CD1c-positive myeloid dendritic cell (primary cell): ENCODE measurements around the gene CAMSAP1.

ENCODE experiments used
- DNase-seq: peaks from one replicate; pipeline ENCODE4 v3.0.0-alpha.2; 2016; ENCODE audit errors: extremely low spot score

The CAMSAP1 gene

DNA sequence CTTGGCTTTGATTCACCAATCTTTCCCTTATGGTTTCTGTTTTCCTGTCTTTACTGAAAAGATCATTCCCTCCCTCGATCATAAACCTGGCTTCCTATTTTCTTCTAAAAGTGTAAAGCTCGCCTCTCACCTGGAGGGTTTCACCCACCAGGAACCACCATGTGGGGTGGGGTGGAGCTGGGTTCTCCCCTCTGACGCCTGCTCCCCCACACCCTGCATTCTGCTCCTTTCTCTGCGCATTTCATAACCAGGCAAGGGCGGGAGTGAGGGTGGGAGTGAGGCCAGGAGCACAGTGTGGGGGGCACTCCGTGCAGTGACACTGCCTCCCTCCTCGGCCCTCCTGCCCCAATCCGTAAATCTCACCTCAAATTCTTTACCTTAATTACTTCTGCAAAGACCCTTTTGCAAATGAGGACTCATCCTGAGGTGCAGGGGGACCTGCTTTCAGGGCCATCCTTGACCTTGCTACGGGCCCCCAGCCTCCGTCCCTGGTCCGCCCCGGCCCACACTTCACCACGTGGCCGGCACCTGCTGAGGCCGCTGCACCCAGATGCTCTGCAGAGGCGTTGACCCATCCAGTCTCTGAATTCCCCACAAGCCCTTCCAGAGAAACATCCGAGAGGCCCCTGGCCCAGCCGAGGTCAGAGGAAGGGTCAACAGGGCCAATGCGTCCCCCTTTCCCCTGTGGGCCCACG, 146.0 kb downstream of the CAMSAP1 start:
- DNase-seq = no peak

DNA sequence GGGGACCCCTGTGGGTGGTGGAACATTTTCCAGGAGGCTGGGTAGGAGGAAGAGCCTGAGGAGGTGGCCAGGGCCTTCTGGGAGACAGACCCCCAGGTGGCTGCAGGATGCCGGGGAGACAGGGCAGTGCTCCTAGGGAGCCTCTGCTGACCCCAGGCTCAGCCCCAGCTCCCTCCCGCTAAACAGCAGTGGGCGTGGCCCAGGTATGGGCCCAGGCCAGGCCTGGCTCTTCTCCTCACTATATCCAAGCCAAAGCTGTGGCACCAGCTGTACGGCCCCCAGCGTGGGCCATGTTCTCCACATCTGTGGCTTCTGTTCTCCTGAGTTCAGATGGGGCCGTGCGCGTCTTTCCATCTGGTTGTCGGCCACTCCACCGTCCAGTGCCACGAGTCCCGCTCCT, 146.9 kb downstream of the CAMSAP1 start:
- no peak for DNase-seq

DNA sequence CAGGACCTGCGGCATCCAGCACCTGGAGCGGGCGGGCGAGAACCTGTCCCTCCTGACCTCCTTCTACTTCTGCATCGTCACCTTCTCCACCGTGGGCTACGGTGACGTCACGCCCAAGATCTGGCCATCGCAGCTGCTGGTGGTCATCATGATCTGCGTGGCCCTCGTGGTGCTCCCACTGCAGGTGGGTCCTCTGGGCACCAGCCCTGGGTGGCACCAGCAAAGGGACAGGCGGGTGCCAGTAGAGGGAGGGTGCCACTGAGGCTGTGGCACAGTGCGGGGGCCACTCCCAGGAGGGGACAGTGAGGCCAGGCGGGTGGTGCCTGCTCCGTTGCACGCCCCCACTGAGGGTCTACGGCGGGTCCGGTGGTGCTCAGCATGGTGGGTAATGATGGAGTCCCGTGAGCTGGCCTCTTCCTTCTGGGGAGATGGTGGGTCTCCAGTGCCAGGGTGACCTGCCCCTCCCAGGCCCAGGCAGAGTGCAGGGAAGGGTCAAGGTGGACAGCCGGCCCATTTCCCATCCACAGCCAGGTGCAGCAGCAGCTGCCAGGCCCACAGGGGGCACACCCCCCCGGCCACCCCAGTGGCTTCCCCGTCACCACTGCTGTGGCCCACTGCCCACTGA, 147.6 kb downstream of the CAMSAP1 start:
- DNase-seq = no peak

DNA sequence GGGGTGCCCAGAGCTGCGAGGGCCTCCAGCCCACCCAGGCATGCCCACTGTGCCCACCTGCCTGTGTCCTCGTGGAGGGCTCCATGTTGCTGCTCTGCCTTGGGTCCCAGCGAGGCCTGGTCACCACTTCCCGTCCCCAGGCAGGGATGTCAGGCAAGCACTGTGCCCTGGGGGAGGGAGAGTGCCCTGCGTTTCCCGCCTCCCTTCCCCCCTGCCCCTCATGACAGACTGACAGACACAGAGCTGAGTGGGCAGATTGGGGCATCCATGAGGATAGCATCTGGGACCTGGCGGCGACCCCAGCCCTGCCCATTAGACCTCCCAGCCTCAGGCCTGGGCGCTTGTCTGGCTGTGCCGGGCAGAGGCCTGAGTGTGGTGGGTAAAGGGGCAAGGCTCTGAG, 148.5 kb downstream of the CAMSAP1 start:
- DNase-seq = no peak
